Parathyroid adenoma (tissue), 2 donors: ENCODE measurements around the gene PLIN4.

ENCODE experiments used
- H2AFZ ChIP-seq: fragments of 300-600 bp; sonication (generic); one replicate; pipeline ENCODE4 v1.7.0; 2017; ENCODE audit warnings: antibody characterized with exemption, mild to moderate bottlenecking
- H3K27ac ChIP-seq: fragments of 300-600 bp; sonication (generic); one replicate; pipeline ENCODE4 v1.7.0; 2017
- H3K27me3 ChIP-seq: fragments of 300-600 bp; sonication (generic); one replicate; pipeline ENCODE4 v1.7.0; 2017; ENCODE audit warnings: low read length; ENCODE audit not compliant: control insufficient read depth, insufficient read depth
- H3K36me3 ChIP-seq: fragments of 300-600 bp; sonication (generic); one replicate; pipeline ENCODE4 v1.7.0; 2017; ENCODE audit warnings: low read length; ENCODE audit not compliant: control insufficient read depth, insufficient read depth
- H3K4me1 ChIP-seq: fragments of 300-600 bp; sonication (generic); one replicate; pipeline ENCODE4 v1.7.0; 2017; ENCODE audit warnings: control low read depth
- H3K4me2 ChIP-seq: fragments of 300-600 bp; sonication (generic); one replicate; pipeline ENCODE4 v1.7.0; 2017; ENCODE audit warnings: low read length
- H3K4me3 ChIP-seq: fragments of 300-600 bp; sonication (generic); one replicate; pipeline ENCODE4 v1.7.0; 2017; ENCODE audit warnings: low read depth, low read length
- H3K79me2 ChIP-seq: fragments of 300-600 bp; sonication (generic); one replicate; pipeline ENCODE4 v1.7.0; 2017; ENCODE audit warnings: control low read depth
- H3K9ac ChIP-seq: fragments of 300-600 bp; sonication (generic); one replicate; pipeline ENCODE4 v1.7.0; 2017; ENCODE audit warnings: mild to moderate bottlenecking
- H3K9me3 ChIP-seq: fragments of 300-600 bp; sonication (generic); one replicate; pipeline ENCODE4 v1.7.0; 2017; ENCODE audit warnings: low read length; ENCODE audit not compliant: control insufficient read depth
- TF ChIP-seq, protein P1 (sequence below): fragments of 300-600 bp; sonication (generic); IDR thresholded peaks from one replicate; pipeline ENCODE4 v1.7.0; 2017; ENCODE audit warnings: antibody characterized with exemption, mild to moderate bottlenecking
- donor health status: primary hyperparathyroidism.

Gene PLIN4

DNA sequence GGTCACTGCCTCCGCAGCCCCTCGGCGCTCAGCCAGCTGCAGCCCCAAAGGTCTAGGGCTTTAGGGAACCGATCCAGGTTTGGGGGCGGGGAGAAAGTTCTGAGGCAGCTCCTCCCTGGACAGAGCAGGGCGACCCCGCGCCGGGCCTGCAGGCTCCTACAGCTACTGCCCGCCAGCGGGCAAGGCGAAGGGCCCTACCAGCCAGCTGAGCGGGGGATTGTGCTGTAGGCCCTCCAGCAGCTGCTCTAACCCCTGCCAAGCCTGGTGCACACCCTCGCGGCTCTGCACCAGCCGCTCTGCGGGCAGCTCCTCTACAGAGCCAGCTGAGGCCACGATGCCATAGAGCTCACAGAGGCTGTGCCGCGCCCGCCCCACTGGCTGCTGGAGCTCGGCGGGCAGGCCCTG, 14.0 kb downstream of the PLIN4 start:
- Histone ChIP-seq H3K9me3 (no peaks in the 10 kb centered on the region), H3K27me3 (no peaks in the 10 kb centered on the region), H2AFZ (no peak overlapping the region), H3K79me2 (no peaks in the 10 kb centered on the region), H3K27ac (no peak overlapping the region), H3K4me2 (no peak overlapping the region), H3K9ac (no peak overlapping the region), H3K4me3 (no peak overlapping the region), H3K4me1 (no peaks in the 10 kb centered on the region), H3K36me3 (no peaks in the 10 kb centered on the region)
- TF ChIP-seq, protein P1, sequence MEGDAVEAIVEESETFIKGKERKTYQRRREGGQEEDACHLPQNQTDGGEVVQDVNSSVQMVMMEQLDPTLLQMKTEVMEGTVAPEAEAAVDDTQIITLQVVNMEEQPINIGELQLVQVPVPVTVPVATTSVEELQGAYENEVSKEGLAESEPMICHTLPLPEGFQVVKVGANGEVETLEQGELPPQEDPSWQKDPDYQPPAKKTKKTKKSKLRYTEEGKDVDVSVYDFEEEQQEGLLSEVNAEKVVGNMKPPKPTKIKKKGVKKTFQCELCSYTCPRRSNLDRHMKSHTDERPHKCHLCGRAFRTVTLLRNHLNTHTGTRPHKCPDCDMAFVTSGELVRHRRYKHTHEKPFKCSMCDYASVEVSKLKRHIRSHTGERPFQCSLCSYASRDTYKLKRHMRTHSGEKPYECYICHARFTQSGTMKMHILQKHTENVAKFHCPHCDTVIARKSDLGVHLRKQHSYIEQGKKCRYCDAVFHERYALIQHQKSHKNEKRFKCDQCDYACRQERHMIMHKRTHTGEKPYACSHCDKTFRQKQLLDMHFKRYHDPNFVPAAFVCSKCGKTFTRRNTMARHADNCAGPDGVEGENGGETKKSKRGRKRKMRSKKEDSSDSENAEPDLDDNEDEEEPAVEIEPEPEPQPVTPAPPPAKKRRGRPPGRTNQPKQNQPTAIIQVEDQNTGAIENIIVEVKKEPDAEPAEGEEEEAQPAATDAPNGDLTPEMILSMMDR, result no peak

DNA sequence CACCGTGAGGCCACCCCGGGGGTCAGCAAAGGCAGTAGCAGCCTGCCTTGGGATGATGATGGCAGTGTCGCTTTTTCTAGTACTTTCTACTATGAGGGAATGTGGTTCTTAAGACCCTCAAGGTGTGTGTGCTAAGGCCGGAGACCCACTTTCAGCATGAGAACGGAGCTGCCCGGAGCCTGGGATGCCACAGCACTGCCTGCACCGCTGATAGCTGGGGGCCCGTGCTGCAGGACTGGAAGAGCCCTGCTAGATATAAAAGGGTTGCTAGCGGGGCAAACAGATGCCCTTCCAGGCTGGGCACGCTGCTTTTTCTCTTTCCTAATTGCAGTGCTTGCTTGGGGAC, 14.5 kb downstream of the PLIN4 start:
- no peaks in the 10 kb centered on the region for H3K36me3 ChIP-seq
- no peak overlapping the region for H2AFZ ChIP-seq
- no peak overlapping the region for H3K4me2 ChIP-seq
- no peaks in the 10 kb centered on the region for H3K4me1 ChIP-seq
- no peak overlapping the region for H3K27ac ChIP-seq
- no peaks in the 10 kb centered on the region for H3K79me2 ChIP-seq
- no peak overlapping the region for H3K9ac ChIP-seq
- H3K27me3 ChIP-seq, result no peaks in the 10 kb centered on the region
- TF ChIP-seq, protein P1, result no peak
- H3K4me3 ChIP-seq, result no peak overlapping the region
- H3K9me3 ChIP-seq, result no peaks in the 10 kb centered on the region

DNA sequence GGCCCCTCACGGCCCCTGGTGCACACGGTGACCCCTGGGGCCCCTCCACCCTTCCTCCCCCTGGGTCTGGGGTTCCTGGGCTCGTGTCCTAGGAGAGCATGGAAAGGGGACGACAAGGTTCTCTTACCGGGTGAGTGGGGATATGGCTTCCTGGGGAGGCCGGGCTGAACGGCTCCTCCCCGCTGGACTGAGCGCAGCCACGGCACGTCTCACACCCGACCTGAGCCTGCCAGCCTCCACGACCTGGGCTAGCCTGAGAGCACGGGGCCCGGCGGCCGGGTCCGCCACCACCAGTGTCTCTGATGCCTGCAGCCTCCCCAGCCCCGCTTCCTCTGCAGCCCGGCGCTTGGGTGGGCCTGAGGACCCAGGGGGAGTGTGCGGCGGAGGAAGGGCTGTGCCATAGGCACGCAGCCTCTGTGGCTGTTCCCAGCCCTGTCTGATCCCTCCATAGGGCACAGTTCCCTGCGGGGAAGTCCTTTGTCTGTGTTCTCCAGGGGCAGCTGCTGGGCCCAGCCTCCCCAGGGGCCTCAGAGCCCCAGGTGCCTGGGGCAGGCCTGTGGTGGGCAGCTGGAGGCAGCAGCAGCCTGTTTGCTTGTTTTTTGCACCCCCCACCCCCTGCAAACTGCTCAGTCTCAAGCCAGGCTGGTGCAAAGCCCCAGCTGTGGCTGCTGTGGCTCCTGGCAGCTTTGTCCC, 15.0 kb downstream of the PLIN4 start:
- H2AFZ ChIP-seq, result no peak overlapping the region
- H3K36me3 ChIP-seq, result no peaks in the 10 kb centered on the region
- no peak overlapping the region for H3K4me3 ChIP-seq

DNA sequence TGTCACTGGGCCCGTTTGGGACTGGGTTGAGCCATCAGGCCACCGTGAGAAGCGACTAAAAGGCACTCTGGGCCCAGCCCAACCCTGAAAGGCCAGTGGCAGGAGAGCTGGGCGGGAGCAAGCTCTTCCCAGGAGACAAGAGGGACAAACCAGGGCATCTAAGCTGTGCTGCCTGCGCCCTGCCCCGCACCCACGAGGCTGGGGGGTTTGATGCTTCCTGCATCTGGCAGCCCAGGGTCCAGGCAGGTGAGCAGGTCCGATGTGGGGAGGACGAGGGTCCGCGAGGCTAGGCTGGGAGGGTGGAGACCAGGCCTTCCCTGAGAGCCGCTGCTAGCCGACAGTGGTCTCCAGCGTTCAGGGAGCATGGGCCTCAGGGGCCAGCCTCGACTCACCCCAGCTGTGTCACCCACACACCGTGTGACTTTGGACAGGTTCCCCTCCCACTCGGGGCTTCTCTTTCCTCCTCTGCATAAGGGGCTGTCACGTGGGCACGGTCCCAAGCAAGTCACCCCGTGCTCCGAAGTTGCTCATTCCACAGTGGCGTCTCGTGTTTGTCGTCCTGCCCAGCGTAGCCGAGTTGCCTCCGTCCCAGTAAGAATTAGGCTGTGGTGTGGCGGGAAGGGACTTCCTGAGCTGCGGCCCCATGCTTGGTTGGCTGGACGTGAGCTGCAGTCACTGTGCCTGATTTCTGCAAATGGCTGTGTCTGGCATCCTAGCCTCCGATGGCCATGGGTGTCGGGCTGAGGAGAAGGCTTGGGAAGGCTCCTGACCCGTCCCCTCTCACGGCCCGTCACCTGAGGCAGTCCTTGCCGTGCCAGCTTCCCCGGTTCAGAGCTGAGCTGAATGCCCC, 15.8 kb downstream of the PLIN4 start:
- no peaks in the 10 kb centered on the region for H3K4me1 ChIP-seq
- H3K9ac ChIP-seq, result no peak overlapping the region
- no peaks in the 10 kb centered on the region for H3K27me3 ChIP-seq
- TF ChIP-seq, protein P1, result no peak
- no peak overlapping the region for H2AFZ ChIP-seq
- no peak overlapping the region for H3K4me2 ChIP-seq
- H3K36me3 ChIP-seq, result no peaks in the 10 kb centered on the region
- no peak overlapping the region for H3K27ac ChIP-seq
- H3K4me3 ChIP-seq, result no peak overlapping the region
- no peaks in the 10 kb centered on the region for H3K9me3 ChIP-seq
- no peaks in the 10 kb centered on the region for H3K79me2 ChIP-seq

More for the DNA sequence above, 15.0 kb downstream of the PLIN4 start:
- Histone ChIP-seq H3K9ac (no peak overlapping the region), H3K9me3 (no peaks in the 10 kb centered on the region), H3K4me1 (no peaks in the 10 kb centered on the region), H3K27me3 (no peaks in the 10 kb centered on the region), H3K4me2 (no peak overlapping the region), H3K27ac (no peak overlapping the region), H3K79me2 (no peaks in the 10 kb centered on the region)
- TF ChIP-seq, protein P1, result no peak
